Esophagus muscularis mucosa (tissue), 3 donors: Measurements from ENCODE around the gene SERPINB1.

Experiments used
- POLR2AphosphoS5 ChIP-seq, 2 donors: sonication (generic); formaldehyde crosslinking; IDR thresholded peaks; one replicate each; pipeline ENCODE4 v1.6.1; 2017; ENCODE audit warnings: antibody characterized with exemption in 2 of 2
- TF ChIP-seq, protein P1 (sequence below), 3 experiments: fragments of 200-600 bp in 2 of 3; fragments of 450-650 bp in 1 of 3; sonication (generic) in 2 of 3; IDR thresholded peaks; one replicate each; pipeline ENCODE4 v1.5.1; 2017 to 2019; ENCODE audit warnings: antibody characterized with exemption in 3 of 3, mild to moderate bottlenecking in 2 of 3, moderate library complexity in 1 of 3

DNA sequence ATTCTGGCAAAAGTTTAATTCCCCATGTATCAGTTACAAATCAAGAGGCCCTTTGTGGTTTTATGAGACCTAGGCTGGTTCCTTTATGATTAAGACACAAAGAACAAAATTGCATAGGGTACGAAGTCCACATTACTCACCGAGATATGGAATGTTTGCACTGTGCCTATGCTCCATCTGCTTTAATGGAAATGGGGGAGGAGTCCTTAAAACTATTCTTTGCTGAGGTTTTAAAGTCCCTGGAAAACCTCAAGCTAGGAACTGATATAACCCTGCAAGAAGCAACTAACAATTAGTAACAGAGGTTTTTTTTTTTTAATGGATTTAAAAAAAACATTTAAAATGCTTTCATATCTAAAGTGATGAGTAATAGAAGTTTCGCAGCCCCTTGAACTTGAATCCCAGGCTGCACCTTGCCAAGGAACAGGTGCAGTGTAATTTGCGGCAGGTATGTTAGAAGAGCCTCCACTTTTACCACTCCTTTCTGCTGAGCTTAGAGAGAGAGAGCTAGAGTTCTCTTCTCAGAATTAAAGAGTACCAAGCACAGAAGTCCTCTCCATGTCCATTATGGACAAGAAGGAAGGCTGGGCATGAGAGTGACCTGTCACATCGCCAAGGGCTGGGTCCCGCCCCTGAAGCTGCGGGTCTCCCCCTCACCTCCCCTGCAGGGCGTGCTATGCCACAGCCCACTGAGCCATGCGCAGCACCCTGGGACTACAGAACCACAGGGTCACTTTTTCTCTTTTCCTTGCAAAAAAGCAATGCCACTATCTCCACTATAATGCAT, 2.3 kb downstream of the SERPINB1 start:
- TF ChIP-seq, protein P1, sequence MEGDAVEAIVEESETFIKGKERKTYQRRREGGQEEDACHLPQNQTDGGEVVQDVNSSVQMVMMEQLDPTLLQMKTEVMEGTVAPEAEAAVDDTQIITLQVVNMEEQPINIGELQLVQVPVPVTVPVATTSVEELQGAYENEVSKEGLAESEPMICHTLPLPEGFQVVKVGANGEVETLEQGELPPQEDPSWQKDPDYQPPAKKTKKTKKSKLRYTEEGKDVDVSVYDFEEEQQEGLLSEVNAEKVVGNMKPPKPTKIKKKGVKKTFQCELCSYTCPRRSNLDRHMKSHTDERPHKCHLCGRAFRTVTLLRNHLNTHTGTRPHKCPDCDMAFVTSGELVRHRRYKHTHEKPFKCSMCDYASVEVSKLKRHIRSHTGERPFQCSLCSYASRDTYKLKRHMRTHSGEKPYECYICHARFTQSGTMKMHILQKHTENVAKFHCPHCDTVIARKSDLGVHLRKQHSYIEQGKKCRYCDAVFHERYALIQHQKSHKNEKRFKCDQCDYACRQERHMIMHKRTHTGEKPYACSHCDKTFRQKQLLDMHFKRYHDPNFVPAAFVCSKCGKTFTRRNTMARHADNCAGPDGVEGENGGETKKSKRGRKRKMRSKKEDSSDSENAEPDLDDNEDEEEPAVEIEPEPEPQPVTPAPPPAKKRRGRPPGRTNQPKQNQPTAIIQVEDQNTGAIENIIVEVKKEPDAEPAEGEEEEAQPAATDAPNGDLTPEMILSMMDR (IDR thresholded peaks at IDR 0.05): no peak
- TF ChIP-seq POLR2AphosphoS5 (IDR thresholded peaks at IDR 0.05): no peak
